ENCODE data around the gene NOB1. TPM values are rescaled to one million over a fixed set of nuclear protein-coding genes. Genes with fewer than 3 reads are reported as not detected.

The NOB1 gene
- total and polyA plus RNA-seq, 2 donors (not counting 1 experiment from before 2014, with no cell fraction given), result 42.3 to 44.9 TPM

DNA sequence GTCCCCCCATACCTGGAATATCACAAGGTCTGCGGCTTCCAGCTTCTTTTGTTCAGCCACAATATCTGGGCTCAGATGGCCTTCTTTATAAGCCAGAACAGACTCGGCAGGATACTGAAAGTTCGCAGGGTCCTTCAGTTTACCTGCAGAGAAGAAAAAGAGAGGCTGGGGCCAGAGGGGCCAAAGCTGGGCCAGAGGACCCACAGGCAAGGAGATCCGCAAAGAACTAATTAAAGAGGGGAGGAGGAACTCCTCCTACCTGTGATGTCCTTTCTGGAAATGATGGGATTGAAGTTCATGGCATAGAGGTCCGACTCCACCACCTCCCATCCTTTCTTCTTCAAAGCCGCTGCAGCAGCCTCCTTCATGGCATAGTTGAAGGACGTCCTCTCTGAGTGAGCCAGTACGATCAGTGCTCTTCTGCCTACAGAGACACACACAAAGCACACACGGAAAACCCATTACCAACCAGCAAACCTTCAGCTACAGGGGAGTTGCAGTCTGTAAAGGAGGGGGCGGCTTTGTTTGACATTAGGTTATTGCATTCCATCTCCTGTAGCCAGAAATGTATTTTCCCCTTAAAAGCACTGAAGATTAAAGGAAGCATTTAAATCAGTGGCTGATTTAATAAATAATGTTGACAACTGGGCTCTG, 36.5 kb downstream of the NOB1 start:
- no peak overlapping the region for H2AFZ ChIP-seq (ENCODE audit: insufficient read depth, low read depth, low read length, poor library complexity, severe bottlenecking)
- no peak for DNase-seq
- intact Hi-C loops (cut with micrococcal nuclease), result no loop called here
- H3K27me3 ChIP-seq (replicated peaks in 1 of 4; ENCODE audit: control extremely low read depth in 1 of 4, control insufficient read depth in 3 of 4, insufficient read depth in 4 of 4, low read length in 3 of 4), result no peaks in the 10 kb centered on the region
- POLR2A ChIA-PET, result interaction anchor here (0.7 kb wide), 1 partner anchor 37 kb away, joined by 3 read pairs; the partner anchor contains the start of gene NOB1
- no peak overlapping the region for H3K4me3 ChIP-seq (ENCODE audit: control extremely low read depth in 1 of 5, extremely low read depth in 1 of 5, insufficient read depth in 1 of 5, low read depth in 2 of 5, low read length in 4 of 5)
- no peak overlapping the region for H3K4me2 ChIP-seq (replicated peaks; ENCODE audit: low read depth, low read length, poor library complexity, severe bottlenecking)
- no peaks in the 10 kb centered on the region for H3K27me3 Mint-ChIP-seq
- WGBS (ENCODE audit: insufficient coverage), result 93% methylated on average over 3 of the region's 10 CpGs
- CTCF ChIA-PET, result interaction anchor here (1.3 kb wide), 1 partner anchor 36 kb away, joined by 4 read pairs; the partner anchor contains the start of gene NOB1
- TF ChIP-seq, protein P1, sequence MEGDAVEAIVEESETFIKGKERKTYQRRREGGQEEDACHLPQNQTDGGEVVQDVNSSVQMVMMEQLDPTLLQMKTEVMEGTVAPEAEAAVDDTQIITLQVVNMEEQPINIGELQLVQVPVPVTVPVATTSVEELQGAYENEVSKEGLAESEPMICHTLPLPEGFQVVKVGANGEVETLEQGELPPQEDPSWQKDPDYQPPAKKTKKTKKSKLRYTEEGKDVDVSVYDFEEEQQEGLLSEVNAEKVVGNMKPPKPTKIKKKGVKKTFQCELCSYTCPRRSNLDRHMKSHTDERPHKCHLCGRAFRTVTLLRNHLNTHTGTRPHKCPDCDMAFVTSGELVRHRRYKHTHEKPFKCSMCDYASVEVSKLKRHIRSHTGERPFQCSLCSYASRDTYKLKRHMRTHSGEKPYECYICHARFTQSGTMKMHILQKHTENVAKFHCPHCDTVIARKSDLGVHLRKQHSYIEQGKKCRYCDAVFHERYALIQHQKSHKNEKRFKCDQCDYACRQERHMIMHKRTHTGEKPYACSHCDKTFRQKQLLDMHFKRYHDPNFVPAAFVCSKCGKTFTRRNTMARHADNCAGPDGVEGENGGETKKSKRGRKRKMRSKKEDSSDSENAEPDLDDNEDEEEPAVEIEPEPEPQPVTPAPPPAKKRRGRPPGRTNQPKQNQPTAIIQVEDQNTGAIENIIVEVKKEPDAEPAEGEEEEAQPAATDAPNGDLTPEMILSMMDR (IDR thresholded peaks at IDR 0.05), result no peak
- H4K20me1 ChIP-seq (ENCODE audit: control insufficient read depth, insufficient read depth, low read length, poor library complexity, severe bottlenecking), result no peaks in the 10 kb centered on the region
- H3K27ac Mint-ChIP-seq, result no peak overlapping the region
- no peaks in the 10 kb centered on the region for H3K36me3 ChIP-seq (replicated peaks in 1 of 2; ENCODE audit: control extremely low read depth in 1 of 2, control insufficient read depth in 1 of 2, extremely low read depth in 1 of 2, insufficient read depth in 2 of 2, low read length in 1 of 2)
- H3K9ac ChIP-seq (ENCODE audit: low read length), result no peak overlapping the region
- no peaks in the 10 kb centered on the region for H3K9me3 ChIP-seq (ENCODE audit: control extremely low read depth in 1 of 3, control insufficient read depth in 2 of 3, insufficient read depth in 1 of 3, low read length in 2 of 3)
- H3K27ac ChIP-seq (ENCODE audit: low read length in 2 of 2), result no peak overlapping the region
- H3K79me2 ChIP-seq (ENCODE audit: control insufficient read depth, insufficient read depth, low read length), result no peaks in the 10 kb centered on the region
- H3K4me3 Mint-ChIP-seq, result no peak overlapping the region
- H3K9me3 Mint-ChIP-seq (ENCODE audit: insufficient read depth), result no peaks in the 10 kb centered on the region
- no peak for ATAC-seq (ENCODE audit: low read depth)
- H3K4me1 Mint-ChIP-seq, result no peaks in the 10 kb centered on the region
- no peaks in the 10 kb centered on the region for H3K4me1 ChIP-seq (ENCODE audit: control insufficient read depth in 2 of 2, insufficient read depth in 2 of 2, low read length in 2 of 2)

DNA sequence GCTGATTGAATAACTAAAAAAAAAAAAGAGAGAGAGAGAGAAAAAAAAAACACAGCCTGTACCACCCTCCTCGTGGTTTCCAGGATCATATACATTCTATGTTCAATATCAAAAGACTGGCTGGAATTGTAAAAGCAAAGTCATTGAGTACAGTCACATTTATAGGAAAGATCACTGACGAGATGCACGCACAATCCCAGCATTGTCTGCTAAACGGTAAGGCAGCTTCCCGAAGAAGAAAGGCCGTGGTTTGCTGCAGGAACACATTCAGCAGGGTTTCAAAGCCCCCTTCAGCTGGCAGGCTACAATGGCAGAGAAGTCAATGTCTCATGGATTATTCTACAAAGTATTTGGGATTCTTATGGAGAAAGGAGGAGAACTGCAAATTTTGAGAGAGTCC, 37.7 kb downstream of the NOB1 start:
- POLR2A ChIA-PET, result interaction anchor here (0.6 kb wide), 1 partner anchor 99 kb away, joined by 6 read pairs; no protein-coding TSS in a partner anchor
- no peaks in the 10 kb centered on the region for H3K9me3 Mint-ChIP-seq (ENCODE audit: insufficient read depth)

More for the DNA sequence above, 37.7 kb downstream of the NOB1 start:
- 97% methylated on average over 5 of the region's 6 CpGs for WGBS (ENCODE audit: insufficient coverage)
- TF ChIP-seq, protein P1 (IDR thresholded peaks at IDR 0.05), result no peak
- no peak for TF ChIP-seq EZH2 (IDR thresholded peaks at IDR 0.05; ENCODE audit: borderline replicate concordance, insufficient read depth, low read depth, low read length, poor library complexity, severe bottlenecking)
- Mint-ChIP-seq H3K4me1 (no peaks in the 10 kb centered on the region), H3K27me3 (no peaks in the 10 kb centered on the region), H3K4me3 (no peak overlapping the region), H3K27ac (no peak overlapping the region)
- H4K20me1 ChIP-seq (ENCODE audit: control insufficient read depth, insufficient read depth, low read length, poor library complexity, severe bottlenecking), result no peaks in the 10 kb centered on the region
- H3K4me2 ChIP-seq (replicated peaks; ENCODE audit: low read depth, low read length, poor library complexity, severe bottlenecking), result no peak overlapping the region
- no peak overlapping the region for H2AFZ ChIP-seq (ENCODE audit: insufficient read depth, low read depth, low read length, poor library complexity, severe bottlenecking)
- ATAC-seq (ENCODE audit: low read depth) (no peak), DNase-seq (no peak)
- intact Hi-C loops (cut with micrococcal nuclease), result no loop called here
- H3K4me3 ChIP-seq (ENCODE audit: control extremely low read depth in 1 of 5, extremely low read depth in 1 of 5, insufficient read depth in 1 of 5, low read depth in 2 of 5, low read length in 4 of 5), result no peak overlapping the region
- no peaks in the 10 kb centered on the region for H3K27me3 ChIP-seq (replicated peaks in 1 of 4; ENCODE audit: control extremely low read depth in 1 of 4, control insufficient read depth in 3 of 4, insufficient read depth in 4 of 4, low read length in 3 of 4)
- H3K9me3 ChIP-seq (ENCODE audit: control extremely low read depth in 1 of 3, control insufficient read depth in 2 of 3, insufficient read depth in 1 of 3, low read length in 2 of 3), result no peaks in the 10 kb centered on the region
- no peak overlapping the region for H3K9ac ChIP-seq (ENCODE audit: low read length)
- H3K36me3 ChIP-seq (replicated peaks in 1 of 2; ENCODE audit: control extremely low read depth in 1 of 2, control insufficient read depth in 1 of 2, extremely low read depth in 1 of 2, insufficient read depth in 2 of 2, low read length in 1 of 2), result no peaks in the 10 kb centered on the region
- CTCF ChIA-PET, result interaction anchor here (0.5 to 1.3 kb wide), 3 partner anchors 22 to 566 kb away, joined by 3 to 4 read pairs (median 3); partner anchors contain the start of gene NOB1
- no peaks in the 10 kb centered on the region for H3K4me1 ChIP-seq (ENCODE audit: control insufficient read depth in 2 of 2, insufficient read depth in 2 of 2, low read length in 2 of 2)
- no peaks in the 10 kb centered on the region for H3K79me2 ChIP-seq (ENCODE audit: control insufficient read depth, insufficient read depth, low read length)
- H3K27ac ChIP-seq (ENCODE audit: low read length in 2 of 2), result no peak overlapping the region

Measured in B cell (primary cell).